ENCODE results near the gene MINPP1.

DNA sequence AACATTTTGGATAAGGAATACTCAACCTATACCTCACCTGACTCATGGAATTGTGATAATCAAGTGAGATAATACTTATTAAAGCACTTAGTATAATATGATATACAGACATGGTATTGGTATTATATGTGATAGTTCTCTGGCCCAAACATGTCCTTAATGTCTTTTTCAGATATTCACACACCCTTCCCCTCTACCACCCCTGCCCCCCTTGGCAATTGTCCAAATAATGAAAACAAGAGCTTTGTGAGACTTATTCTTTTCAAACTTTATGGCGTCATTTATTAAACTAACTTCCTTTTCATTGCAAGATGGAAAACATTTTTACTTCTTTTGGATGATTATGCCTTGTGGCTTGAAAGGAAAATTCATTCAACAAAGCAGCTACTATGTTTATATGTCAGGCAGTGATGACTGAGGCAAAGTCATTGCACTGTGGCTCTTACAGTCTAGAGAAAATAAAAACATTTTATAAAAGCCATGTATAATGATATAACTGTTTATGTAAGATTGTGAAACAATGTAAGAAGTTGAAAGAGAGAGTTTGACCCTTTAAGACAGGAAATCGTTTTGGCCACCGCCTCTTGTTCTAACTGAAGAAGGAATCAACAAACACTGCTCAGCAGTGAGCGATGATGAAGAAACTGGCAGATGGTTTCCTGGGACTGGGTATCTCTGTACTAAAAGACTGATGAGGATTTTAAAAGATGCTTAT is 27.4 kb downstream of the MINPP1 start:
- TF ChIP-seq, protein P1, sequence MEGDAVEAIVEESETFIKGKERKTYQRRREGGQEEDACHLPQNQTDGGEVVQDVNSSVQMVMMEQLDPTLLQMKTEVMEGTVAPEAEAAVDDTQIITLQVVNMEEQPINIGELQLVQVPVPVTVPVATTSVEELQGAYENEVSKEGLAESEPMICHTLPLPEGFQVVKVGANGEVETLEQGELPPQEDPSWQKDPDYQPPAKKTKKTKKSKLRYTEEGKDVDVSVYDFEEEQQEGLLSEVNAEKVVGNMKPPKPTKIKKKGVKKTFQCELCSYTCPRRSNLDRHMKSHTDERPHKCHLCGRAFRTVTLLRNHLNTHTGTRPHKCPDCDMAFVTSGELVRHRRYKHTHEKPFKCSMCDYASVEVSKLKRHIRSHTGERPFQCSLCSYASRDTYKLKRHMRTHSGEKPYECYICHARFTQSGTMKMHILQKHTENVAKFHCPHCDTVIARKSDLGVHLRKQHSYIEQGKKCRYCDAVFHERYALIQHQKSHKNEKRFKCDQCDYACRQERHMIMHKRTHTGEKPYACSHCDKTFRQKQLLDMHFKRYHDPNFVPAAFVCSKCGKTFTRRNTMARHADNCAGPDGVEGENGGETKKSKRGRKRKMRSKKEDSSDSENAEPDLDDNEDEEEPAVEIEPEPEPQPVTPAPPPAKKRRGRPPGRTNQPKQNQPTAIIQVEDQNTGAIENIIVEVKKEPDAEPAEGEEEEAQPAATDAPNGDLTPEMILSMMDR (conservative IDR thresholded peaks at IDR 0.05; ENCODE audit: low read depth, low read length) = no peak
- no peak for TF ChIP-seq EZH2 (IDR thresholded peaks at IDR 0.05; ENCODE audit: low read length, unreplicated experiment)

Data from PC-3 (cell line).